GM19035 (cell line): ENCODE results near the gene LY9.
"Not testable (repeated sequence)": the region's sequence is repeated elsewhere in the genome, so short reads cannot be mapped to it uniquely, and the experiment has no call there.

Experiments used
- ATAC-seq: cut with Tn5 transposase; IDR thresholded peaks from one replicate; pipeline ENCODE4 v1.9.1; 2021; ENCODE audit not compliant: unreplicated experiment

LY9 gene

DNA sequence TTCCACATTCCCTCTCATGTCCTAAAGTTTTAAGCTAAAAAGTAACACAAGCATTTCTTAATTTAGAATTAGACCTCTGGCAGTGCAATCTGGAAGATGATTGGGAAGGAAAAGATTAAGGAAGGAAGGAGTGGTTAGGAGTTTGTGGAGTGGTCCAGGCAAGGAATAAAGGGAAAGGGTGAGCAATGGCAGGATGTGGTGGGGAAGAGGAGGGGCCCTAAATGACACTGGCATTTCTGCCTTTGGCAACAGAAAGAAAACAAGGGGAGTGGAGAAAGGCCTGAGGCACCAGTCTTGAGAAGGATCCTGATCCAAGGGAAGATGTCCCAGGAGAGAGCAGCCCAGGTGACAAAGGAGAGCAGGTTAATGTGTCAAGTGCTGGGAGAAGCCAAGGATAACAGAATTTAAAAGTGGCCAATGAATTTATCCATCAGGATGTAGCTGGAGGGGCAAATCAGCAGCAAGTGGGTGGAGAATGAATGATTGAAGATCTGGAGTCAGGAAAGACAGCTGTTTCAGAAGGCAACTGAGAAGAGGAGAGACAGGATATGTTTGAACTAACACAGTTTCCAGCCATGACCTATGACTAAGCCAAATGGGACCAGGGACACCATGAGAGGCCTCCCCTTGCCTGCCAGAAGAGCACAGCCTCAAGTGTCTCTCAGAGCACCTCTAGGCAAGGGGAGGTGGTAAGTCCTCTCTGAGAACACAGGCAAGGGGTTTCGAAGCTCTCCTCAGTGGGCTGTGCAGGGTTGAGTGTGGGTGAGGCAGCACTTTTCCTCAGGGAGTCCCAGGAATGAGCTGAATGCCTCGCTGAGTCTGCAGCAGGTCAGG, 20.9 kb upstream of the LY9 start:
- ATAC-seq: no peak

- no peak for ATAC-seq
These were observed 19.8 kb upstream of the LY9 start for GRCh38 chr1:160776178-160776577.

GRCh38 chr1:160777486-160778089, 18.4 kb upstream of the LY9 start:
- no peak for ATAC-seq

DNA sequence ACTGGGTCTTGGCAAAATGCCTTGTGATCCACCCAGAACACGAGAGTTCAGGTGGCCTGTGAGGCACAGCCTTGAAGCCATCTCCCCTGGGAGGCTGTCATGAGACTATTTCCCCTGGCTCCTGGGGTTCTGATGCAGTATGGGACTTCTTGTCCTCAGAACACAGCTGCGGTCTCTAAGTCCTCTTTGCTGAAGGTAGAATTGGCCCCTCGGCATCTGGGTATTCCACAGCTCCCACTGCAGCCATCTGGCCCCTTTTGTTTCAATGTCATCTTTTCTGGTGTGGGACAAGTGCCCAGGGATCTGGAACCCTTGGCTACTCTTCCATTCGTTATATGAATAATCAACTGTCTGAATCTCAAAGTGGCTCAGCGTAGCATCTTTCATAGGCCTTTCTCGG, 17.0 kb upstream of the LY9 start:
- no peak for ATAC-seq

- no peak for ATAC-seq
These were observed 16.2 kb upstream of the LY9 start for GRCh38 chr1:160779626-160780397.

GRCh38 chr1:160780398-160780755, 15.6 kb upstream of the LY9 start:
- no peak for ATAC-seq

- ATAC-seq: no peak
These were observed 14.7 kb upstream of the LY9 start for GRCh38 chr1:160781186-160781766.

DNA sequence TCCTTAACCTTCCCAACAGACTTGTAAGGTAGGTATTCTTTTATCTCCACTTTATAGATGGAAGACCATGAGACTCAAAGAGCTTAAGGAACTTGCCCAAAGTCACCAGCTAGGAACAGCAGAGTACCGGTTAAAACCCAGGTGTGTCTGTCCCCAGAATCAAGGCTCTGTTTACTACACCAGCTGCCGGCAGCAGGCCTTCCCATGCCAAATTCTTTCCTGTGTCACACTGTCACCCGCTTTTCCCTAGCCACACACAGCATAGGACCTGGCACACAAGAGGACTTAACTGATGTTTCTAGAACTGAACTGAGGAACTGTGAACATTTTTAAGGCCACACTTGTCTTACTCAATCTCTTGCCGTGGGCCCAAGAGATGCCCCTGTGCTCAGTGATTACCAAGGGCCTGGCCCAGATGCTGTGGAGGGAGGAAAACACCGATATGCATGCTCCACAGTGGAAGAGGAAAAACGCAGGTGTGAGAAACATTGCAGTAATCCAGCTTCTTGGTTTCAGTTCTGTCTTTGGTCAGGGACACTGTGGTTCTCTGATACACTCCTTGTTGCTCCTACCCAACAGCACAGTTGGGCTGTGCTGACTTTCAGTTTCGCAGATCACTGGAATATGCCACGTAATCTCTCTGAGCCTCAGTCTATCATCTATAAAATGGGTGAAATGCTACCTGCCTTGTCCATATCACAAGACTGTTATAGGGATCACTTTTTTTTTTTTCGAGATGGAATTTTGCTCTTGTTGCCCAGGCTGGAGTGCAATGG, 13.9 kb upstream of the LY9 start:
- peak; percentile 82 for ATAC-seq

- not testable (repeated sequence) for ATAC-seq
These were observed 12.8 kb upstream of the LY9 start for GRCh38 chr1:160782988-160783765.

DNA sequence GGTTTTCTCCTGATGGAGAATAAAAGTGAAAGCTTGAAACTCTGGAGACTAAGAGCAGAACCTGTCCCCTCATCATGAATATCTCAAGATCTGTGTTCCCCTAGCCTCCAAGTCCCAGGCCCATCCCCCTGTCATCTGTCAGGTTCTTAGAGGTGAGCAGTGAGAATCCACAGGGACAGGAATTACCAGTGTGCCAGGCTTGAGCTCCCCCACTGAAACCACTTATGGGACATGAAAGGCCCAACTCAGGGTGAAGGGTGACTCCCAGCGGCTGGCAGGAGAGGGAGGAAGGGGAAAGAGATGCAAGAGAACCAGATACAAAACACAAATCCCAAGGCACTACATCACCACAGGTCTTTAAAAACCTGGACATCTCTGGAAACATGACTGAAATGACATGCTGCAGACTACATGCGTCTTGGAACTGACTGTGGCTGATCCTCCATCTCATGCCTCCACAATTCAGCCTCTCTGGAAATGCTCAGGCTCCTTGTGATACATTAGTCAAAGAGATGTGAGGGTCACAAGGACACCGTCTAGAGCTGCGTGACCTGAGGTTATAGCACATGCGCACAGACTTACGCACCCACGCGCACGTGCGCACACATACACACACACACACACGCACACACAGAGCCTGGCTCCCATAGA, 6.8 kb upstream of the LY9 start:
- ATAC-seq: peak; percentile 13

DNA sequence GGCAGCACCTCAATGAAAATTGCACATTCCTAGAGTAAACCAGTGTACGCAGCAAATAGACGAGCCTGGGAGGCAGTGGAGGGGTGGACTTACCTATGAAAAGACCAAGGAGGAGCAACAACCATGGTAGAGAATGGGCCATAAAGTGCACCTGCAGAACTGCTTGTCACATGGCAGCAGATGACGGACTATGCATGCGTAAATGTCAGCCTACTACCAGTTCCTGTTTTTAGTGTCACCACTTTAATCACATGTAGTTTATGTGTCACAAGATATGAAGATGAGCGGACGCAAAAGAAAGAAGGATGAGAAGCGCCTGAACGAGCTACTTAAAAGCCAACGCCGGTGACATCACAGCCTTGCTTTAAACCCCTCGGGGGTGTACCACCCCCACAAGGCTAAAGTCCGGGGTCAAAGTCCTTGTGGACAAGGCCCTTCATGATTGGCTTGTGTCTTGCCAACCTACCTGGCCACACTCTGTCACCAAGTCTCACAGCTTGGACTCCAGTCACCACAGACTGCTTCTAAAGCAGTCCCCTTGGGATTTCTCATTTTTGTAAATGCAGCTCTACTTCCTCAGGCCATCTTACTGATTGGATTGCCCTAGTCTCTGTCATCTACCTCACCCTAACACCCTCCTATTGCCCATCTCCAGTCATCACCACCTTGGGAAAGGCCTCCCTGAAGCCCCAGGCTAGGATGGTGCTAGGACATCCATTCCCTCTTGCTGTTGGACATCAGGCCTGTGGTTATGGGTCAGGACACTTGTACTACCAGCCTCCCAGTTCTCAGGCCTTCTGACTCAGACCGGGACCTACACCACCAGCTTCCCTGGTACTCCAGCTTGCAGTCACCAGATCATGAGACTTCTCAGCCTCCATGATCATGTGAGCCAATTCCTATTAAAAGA, 6.0 kb upstream of the LY9 start:
- peak; percentile 73 for ATAC-seq

GRCh38 chr1:160794376-160794775, 1.6 kb upstream of the LY9 start:
- no peak for ATAC-seq

DNA sequence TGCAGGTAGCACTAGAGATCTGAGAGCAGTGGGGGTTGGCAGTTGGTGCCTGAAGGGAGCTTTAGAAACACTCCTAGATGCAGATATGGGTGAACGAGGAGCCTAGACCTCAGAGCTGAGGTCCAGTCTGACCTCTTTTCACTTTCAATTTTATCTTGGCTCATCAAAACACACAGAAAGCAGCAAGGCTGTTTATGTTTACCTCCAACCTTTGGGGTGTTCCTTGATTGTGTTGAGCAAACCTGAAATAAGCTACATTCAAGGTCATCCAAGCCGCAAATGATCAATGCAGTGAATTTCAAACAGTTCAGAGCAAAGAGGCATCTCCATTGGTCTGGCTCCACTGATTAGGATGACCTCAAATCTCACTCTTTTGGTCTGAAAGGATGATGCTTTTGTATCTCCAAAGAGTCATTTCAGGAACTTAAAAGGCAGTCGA, 1.3 kb downstream of the LY9 start:
- peak; percentile 34 for ATAC-seq

GRCh38 chr1:160797861-160798273, 1.9 kb downstream of the LY9 start:
- no peak for ATAC-seq

GRCh38 chr1:160798439-160798838, 2.5 kb downstream of the LY9 start:
- no peak for ATAC-seq

DNA sequence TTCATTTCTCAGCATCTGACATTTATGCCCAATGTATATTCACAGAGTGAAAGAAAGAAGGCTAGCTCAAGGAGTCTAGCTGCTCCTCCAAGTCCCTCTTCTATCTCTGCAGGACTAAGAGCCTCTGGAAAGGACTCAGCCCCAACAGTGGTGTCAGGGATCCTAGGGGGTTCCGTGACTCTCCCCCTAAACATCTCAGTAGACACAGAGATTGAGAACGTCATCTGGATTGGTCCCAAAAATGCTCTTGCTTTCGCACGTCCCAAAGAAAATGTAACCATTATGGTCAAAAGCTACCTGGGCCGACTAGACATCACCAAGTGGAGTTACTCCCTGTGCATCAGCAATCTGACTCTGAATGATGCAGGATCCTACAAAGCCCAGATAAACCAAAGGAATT, 3.7 kb downstream of the LY9 start:
- no peak for ATAC-seq

DNA sequence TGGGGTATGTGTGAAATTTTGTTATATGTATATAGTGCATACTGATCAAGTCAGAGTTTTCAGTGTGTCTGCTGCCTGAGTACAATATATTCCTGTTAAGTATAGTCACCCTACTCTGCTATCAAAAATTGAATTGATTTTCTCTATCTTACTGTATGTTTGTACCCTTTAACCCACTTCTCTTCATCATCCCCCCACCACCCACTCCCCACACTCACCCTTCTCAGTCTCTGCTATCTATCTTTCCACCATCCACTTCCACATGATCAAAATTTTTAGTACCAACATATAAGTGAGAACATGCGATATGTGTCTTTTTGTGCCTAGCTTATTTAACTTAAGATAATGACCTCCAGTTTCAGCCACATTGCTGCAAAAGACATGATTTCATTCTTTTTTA, 4.2 kb downstream of the LY9 start:
- ATAC-seq: no peak

- ATAC-seq: no peak
These were observed 4.9 kb downstream of the LY9 start for GRCh38 chr1:160800645-160801408.
